Thoracic aorta (tissue), 2 donors: ENCODE results near the gene SKAP2. TPM values are rescaled to one million over a fixed set of nuclear protein-coding genes. Genes with fewer than 3 reads are reported as not detected.

ENCODE experiments used
- ATAC-seq: fragments of 150-250 bp; one replicate; pipeline ENCODE4 v1.8.0; 2017; ENCODE audit warnings: low read depth; ENCODE audit not compliant: insufficient number of reproducible peaks, low FRiP score
- DNase-seq: peaks from one replicate; pipeline ENCODE4 v3.0.0-alpha.2; 2020; ENCODE audit warnings: low spot score
- H3K27ac ChIP-seq, 2 donors: fragments of 200-600 bp; sonication (generic); 1 replicate in 1 of 2; 2 replicates in 1 of 2; pipeline ENCODE4 v1.5.1; 2016; ENCODE audit warnings: mild to moderate bottlenecking in 2 of 2, moderate library complexity in 2 of 2
- H3K27me3 ChIP-seq: fragments of 200-600 bp; sonication (generic); replicated peaks from 2 replicates; pipeline ENCODE4 v1.6.0; 2016; ENCODE audit warnings: mild to moderate bottlenecking; ENCODE audit not compliant: insufficient read depth
- H3K36me3 ChIP-seq: fragments of 200-600 bp; sonication (generic); one replicate; pipeline ENCODE4 v1.5.1; 2016
- H3K4me1 ChIP-seq, 2 donors: fragments of 200-600 bp; sonication (generic); 1 replicate in 1 of 2; 2 replicates in 1 of 2; pipeline versions ENCODE4 v1.5.1 to v1.6.0; 2016; ENCODE audit warnings: low read depth in 2 of 2, mild to moderate bottlenecking in 1 of 2; ENCODE audit not compliant: control insufficient read depth in 1 of 2
- H3K4me3 ChIP-seq: fragments of 200-600 bp; sonication (generic); 2 replicates; pipeline ENCODE4 v1.5.1; 2016; ENCODE audit warnings: mild to moderate bottlenecking
- H3K9me3 ChIP-seq: fragments of 200-600 bp; sonication (generic); 2 replicates; pipeline ENCODE4 v1.5.1; 2016
- CTCF ChIP-seq: fragments of 200-600 bp; sonication (generic); IDR thresholded peaks from one replicate; pipeline ENCODE4 v1.5.1; 2019; ENCODE audit warnings: antibody characterized with exemption
- total RNA-seq, 2 donors: library from RNA; depleted of rRNA; stranded (reverse); fragments of >200 nt; gene quantifications; one replicate each; pipeline versions ENCODE4 v1.1.0 to v1.2.3, GENCODE V29; 2016

Gene SKAP2
- total RNA-seq, 2 donors from 2014 or later, result 16.6 to 29.0 TPM

GRCh38 chr7:26879671-26880070 lies 15.3 kb upstream of the SKAP2 start:
- Histone ChIP-seq H3K36me3 (no peaks in the 10 kb centered on the region), H3K27ac (no peak overlapping the region), H3K9me3 (peaks cover 8% of the 10 kb centered on the region), H3K4me3 (no peak overlapping the region), H3K27me3 (no peaks in the 10 kb centered on the region), H3K4me1 (no peaks in the 10 kb centered on the region)
- DNase-seq, result no peak
- TF ChIP-seq CTCF, result no peak
- no peak for ATAC-seq

- DNase-seq (no peak), ATAC-seq (no peak)
- TF ChIP-seq CTCF, result no peak
- Histone ChIP-seq H3K4me1 (no peaks in the 10 kb centered on the region), H3K9me3 (no peaks in the 10 kb centered on the region), H3K27me3 (no peaks in the 10 kb centered on the region), H3K27ac (no peak overlapping the region), H3K36me3 (no peaks in the 10 kb centered on the region), H3K4me3 (no peak overlapping the region)
Measured at GRCh38 chr7:26868841-26869495, 4.6 kb upstream of the SKAP2 start.

- DNase-seq (no peak), ATAC-seq (peak; percentile 70)
- Histone ChIP-seq H3K27ac (peak overlapping the region; percentile 77 to 92), H3K4me1 (no peaks in the 10 kb centered on the region), H3K4me3 (peak overlapping the region; percentile 96), H3K36me3 (no peaks in the 10 kb centered on the region), H3K9me3 (no peaks in the 10 kb centered on the region), H3K27me3 (no peaks in the 10 kb centered on the region)
- TF ChIP-seq CTCF, result no peak
Measured at GRCh38 chr7:26865094-26865388, 651 bp upstream of the SKAP2 start.

- H3K27me3 ChIP-seq, result no peaks in the 10 kb centered on the region
- ATAC-seq (no peak), DNase-seq (no peak)
- H3K4me3 ChIP-seq, result peak overlapping the region; percentile 96
- no peaks in the 10 kb centered on the region for H3K4me1 ChIP-seq
- no peak for TF ChIP-seq CTCF
- peak overlapping the region; percentile 83 to 92 for H3K27ac ChIP-seq
- no peaks in the 10 kb centered on the region for H3K36me3 ChIP-seq
- H3K9me3 ChIP-seq, result no peaks in the 10 kb centered on the region
Measured at GRCh38 chr7:26863518-26864308, 677 bp downstream of the SKAP2 start.

GRCh38 chr7:26862834-26863233 lies 1.6 kb downstream of the SKAP2 start:
- TF ChIP-seq CTCF, result no peak
- DNase-seq (no peak), ATAC-seq (no peak)
- Histone ChIP-seq H3K4me3 (no peak overlapping the region), H3K9me3 (no peaks in the 10 kb centered on the region), H3K36me3 (no peaks in the 10 kb centered on the region), H3K27ac (no peak overlapping the region), H3K27me3 (no peaks in the 10 kb centered on the region), H3K4me1 (no peaks in the 10 kb centered on the region)
